Measurements from ENCODE around the gene ASS1.
A peak's percentile ranks its signal among the peaks of the same experiment; 100 is the strongest.

ASS1 gene

GRCh38 chr9:130437011-130437789 lies 7.6 kb upstream of the ASS1 start:
- DNase-seq = no peak

GRCh38 chr9:130438382-130438981 lies 6.3 kb upstream of the ASS1 start:
- DNase-seq = no peak

GRCh38 chr9:130441031-130441430 lies 3.7 kb upstream of the ASS1 start:
- no peak for DNase-seq

- no peak for DNase-seq
These were observed 1.9 kb upstream of the ASS1 start for GRCh38 chr9:130442746-130443455.

GRCh38 chr9:130443456-130443801 lies 1.3 kb upstream of the ASS1 start:
- DNase-seq = no peak

GRCh38 chr9:130443840-130444492 lies 795 bp upstream of the ASS1 start:
- no peak for DNase-seq

GRCh38 chr9:130445268-130445983 lies 665 bp downstream of the ASS1 start:
- no peak for DNase-seq

- DNase-seq = no peak
These were observed 1.5 kb downstream of the ASS1 start for GRCh38 chr9:130446101-130446861.

- DNase-seq = no peak
These were observed 2.5 kb downstream of the ASS1 start for GRCh38 chr9:130447193-130447816.

- DNase-seq = no peak
These were observed 3.4 kb downstream of the ASS1 start for GRCh38 chr9:130448035-130448624.

- DNase-seq = no peak
These were observed 4.2 kb downstream of the ASS1 start for GRCh38 chr9:130448771-130449603.

GRCh38 chr9:130450344-130451003 lies 5.7 kb downstream of the ASS1 start:
- DNase-seq = no peak

- no peak for DNase-seq
These were observed 6.2 kb downstream of the ASS1 start for GRCh38 chr9:130451004-130451390.

- DNase-seq = peak; percentile 85
These were observed 7.0 kb downstream of the ASS1 start for GRCh38 chr9:130451509-130452388.

GRCh38 chr9:130452835-130453234 lies 8.1 kb downstream of the ASS1 start:
- no peak for DNase-seq

GRCh38 chr9:130453487-130453886 lies 8.7 kb downstream of the ASS1 start:
- peak; percentile 88 for DNase-seq

- no peak for DNase-seq
These were observed 9.5 kb downstream of the ASS1 start for GRCh38 chr9:130454096-130454811.

- DNase-seq = no peak
These were observed 10.1 kb downstream of the ASS1 start for GRCh38 chr9:130454812-130455325.
